ENCODE measurements around the gene DLX1. TPM values are rescaled to one million over a fixed set of nuclear protein-coding genes. Genes with fewer than 3 reads are reported as not detected.

DLX1 gene
- total and polyA plus RNA-seq, 9 of the 15 experiments (the other 6 are each of a cell fraction or from before 2014, with no cell fraction given): 1.9 to 26.2 (median 9.6) TPM

DNA sequence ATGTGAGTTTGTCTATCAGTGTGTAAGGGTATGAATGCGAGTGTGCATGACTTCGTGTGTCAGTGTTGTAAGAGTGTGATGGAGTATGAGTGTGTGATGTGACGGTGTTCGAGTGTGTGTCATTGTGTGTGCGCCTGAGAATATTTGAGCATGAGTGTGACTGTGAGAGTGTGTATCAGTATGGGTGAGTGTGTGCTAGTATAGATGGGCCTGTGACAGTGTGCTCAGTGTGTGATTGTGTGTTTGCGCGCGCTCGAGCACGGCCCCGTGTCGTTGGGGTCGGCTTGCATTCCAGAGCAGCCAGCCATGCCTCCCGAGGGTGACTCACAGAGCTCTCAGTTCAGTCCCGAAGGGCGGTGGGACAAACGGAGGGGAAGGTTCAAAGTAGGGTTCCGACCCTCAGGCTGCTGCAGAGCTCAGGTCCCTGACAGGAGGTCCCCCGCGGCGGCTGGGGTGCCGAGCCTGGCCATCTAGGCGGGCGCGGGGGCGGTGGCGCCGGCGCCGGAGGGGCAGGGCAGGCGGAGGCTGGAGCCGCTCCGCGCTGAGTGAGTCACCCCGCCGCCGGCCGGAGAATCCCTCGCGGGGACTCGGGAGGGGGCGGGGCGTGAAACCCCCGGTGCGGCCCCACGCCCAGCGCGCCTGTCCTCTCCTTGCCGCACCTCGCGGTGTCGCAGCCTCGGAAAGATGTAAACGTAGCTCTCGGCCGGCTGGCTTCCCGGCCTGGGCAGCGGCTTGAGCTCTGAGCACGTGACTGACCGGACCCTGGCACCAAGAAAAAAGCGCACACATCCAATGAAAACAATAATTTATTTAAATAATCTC lies 13.6 kb downstream of the DLX1 start (continued):
- TF ChIP-seq, protein P1, sequence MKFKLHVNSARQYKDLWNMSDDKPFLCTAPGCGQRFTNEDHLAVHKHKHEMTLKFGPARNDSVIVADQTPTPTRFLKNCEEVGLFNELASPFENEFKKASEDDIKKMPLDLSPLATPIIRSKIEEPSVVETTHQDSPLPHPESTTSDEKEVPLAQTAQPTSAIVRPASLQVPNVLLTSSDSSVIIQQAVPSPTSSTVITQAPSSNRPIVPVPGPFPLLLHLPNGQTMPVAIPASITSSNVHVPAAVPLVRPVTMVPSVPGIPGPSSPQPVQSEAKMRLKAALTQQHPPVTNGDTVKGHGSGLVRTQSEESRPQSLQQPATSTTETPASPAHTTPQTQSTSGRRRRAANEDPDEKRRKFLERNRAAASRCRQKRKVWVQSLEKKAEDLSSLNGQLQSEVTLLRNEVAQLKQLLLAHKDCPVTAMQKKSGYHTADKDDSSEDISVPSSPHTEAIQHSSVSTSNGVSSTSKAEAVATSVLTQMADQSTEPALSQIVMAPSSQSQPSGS (CRISPR knock-in tag; IDR thresholded peaks at IDR 0.05): no peak
- TF ChIP-seq ZNF778 (CRISPR knock-in tag; IDR thresholded peaks at IDR 0.05): no peak
- TF ChIP-seq KDM1A (IDR thresholded peaks at IDR 0.05): peak; percentile 2 to 25; a peak in 1 of 4 replicates
- peak; percentile 28; the same call in 1 of the 2 replicates for TF ChIP-seq MYNN (IDR thresholded peaks at IDR 0.05)
- no peak for TF ChIP-seq MYNN (CRISPR knock-in tag; IDR thresholded peaks at IDR 0.05)
- TF ChIP-seq NCOA4 (IDR thresholded peaks at IDR 0.05; ENCODE audit: partially characterized antibody): peak; percentile 36
- TF ChIP-seq SRF (CRISPR knock-in tag; IDR thresholded peaks at IDR 0.05): peak in 1 of 2 experiments; percentile 65; a peak in 2 of 4 replicates
- no peak for TF ChIP-seq YBX1 (IDR thresholded peaks at IDR 0.05)
- TF ChIP-seq RHOXF2B (CRISPR knock-in tag; conservative IDR thresholded peaks at IDR 0.05): no peak
- TF ChIP-seq NFRKB (IDR thresholded peaks at IDR 0.05; ENCODE audit: low read depth): peak; percentile 63
- TF ChIP-seq, protein P2, sequence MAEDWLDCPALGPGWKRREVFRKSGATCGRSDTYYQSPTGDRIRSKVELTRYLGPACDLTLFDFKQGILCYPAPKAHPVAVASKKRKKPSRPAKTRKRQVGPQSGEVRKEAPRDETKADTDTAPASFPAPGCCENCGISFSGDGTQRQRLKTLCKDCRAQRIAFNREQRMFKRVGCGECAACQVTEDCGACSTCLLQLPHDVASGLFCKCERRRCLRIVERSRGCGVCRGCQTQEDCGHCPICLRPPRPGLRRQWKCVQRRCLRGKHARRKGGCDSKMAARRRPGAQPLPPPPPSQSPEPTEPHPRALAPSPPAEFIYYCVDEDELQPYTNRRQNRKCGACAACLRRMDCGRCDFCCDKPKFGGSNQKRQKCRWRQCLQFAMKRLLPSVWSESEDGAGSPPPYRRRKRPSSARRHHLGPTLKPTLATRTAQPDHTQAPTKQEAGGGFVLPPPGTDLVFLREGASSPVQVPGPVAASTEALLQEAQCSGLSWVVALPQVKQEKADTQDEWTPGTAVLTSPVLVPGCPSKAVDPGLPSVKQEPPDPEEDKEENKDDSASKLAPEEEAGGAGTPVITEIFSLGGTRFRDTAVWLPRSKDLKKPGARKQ (CRISPR knock-in tag; IDR thresholded peaks at IDR 0.05): peak; percentile 82; the same call in 1 of the 2 replicates
- TF ChIP-seq PRPF4 (IDR thresholded peaks at IDR 0.05; ENCODE audit: insufficient read depth, low read depth, low read length, poor library complexity, severe bottlenecking): no peak
- TF ChIP-seq STAG1 (CRISPR knock-in tag; IDR thresholded peaks at IDR 0.05; ENCODE audit: borderline replicate concordance): no peak
- peak; percentile 53; the same call in 1 of the 2 replicates for TF ChIP-seq ZKSCAN1 (IDR thresholded peaks at IDR 0.05; ENCODE audit: low read depth, low read length)
- TF ChIP-seq ZNF175 (CRISPR knock-in tag; IDR thresholded peaks at IDR 0.05; ENCODE audit: low read depth): peak; percentile 69; the same call in 1 of the 2 replicates
- peak; percentile 96; the same call in 1 of the 2 replicates for TF ChIP-seq ZBTB7A (IDR thresholded peaks at IDR 0.05; ENCODE audit: borderline replicate concordance, control insufficient read depth, low read depth, low read length)
- TF ChIP-seq, protein P3, sequence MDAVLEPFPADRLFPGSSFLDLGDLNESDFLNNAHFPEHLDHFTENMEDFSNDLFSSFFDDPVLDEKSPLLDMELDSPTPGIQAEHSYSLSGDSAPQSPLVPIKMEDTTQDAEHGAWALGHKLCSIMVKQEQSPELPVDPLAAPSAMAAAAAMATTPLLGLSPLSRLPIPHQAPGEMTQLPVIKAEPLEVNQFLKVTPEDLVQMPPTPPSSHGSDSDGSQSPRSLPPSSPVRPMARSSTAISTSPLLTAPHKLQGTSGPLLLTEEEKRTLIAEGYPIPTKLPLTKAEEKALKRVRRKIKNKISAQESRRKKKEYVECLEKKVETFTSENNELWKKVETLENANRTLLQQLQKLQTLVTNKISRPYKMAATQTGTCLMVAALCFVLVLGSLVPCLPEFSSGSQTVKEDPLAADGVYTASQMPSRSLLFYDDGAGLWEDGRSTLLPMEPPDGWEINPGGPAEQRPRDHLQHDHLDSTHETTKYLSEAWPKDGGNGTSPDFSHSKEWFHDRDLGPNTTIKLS (IDR thresholded peaks at IDR 0.05; ENCODE audit: borderline replicate concordance, low read depth): peak; percentile 64; the same call in 1 of the 2 replicates
- peak; percentile 95 for TF ChIP-seq L3MBTL2 (IDR thresholded peaks at IDR 0.05)
- TF ChIP-seq MTA3 (IDR thresholded peaks at IDR 0.05; ENCODE audit: borderline replicate concordance): peak; percentile 95
- TF ChIP-seq, protein P4, sequence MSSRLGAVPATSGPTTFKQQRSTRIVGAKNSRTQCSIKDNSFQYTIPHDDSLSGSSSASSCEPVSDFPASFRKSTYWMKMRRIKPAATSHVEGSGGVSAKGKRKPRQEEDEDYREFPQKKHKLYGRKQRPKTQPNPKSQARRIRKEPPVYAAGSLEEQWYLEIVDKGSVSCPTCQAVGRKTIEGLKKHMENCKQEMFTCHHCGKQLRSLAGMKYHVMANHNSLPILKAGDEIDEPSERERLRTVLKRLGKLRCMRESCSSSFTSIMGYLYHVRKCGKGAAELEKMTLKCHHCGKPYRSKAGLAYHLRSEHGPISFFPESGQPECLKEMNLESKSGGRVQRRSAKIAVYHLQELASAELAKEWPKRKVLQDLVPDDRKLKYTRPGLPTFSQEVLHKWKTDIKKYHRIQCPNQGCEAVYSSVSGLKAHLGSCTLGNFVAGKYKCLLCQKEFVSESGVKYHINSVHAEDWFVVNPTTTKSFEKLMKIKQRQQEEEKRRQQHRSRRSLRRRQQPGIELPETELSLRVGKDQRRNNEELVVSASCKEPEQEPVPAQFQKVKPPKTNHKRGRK (tag; IDR thresholded peaks at IDR 0.05): no peak
- no peak for TF ChIP-seq ZNF311 (CRISPR knock-in tag; IDR thresholded peaks at IDR 0.05)
- TF ChIP-seq SMARCA4 (IDR thresholded peaks at IDR 0.05): peak; percentile 67

Measured in K562 (cell line).